Measurements from ENCODE around the gene PORCN. TPM values are rescaled to one million over a fixed set of nuclear protein-coding genes. Genes with fewer than 3 reads are reported as not detected.

Gene PORCN
- total RNA-seq, 4 donors from 2014 or later = 11.4 to 18.7 (median 12.3) TPM

DNA sequence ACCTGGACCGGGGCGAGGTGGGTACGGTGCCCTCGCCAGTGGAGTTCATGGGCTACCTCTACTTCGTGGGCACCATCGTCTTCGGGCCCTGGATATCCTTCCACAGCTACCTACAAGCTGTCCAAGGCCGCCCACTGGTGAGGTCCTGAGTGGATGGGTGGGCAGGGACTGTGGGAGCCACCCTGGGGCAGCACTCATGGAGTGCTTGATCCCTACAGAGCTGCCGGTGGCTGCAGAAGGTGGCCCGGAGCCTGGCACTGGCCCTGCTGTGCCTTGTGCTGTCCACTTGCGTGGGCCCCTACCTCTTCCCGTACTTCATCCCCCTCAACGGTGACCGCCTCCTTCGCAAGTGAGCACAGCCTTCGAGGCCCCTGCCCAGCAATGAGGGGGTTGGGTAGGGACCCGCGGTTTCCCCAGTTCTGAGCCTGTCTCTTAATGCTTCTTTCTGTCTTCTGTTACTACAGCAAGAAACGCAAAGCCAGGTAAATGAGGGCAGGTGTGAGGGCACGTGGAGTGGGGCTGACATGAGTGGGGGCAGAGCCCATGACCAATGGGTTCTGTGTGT is 3.7 kb downstream of the PORCN start:
- Histone ChIP-seq H3K4me3 (no peak overlapping the region), H3K9me3 (no peaks in the 10 kb centered on the region), H3K36me3 (no peaks in the 10 kb centered on the region), H3K4me1 (no peaks in the 10 kb centered on the region), H3K27me3 (no peaks in the 10 kb centered on the region), H3K27ac (no peak overlapping the region)
- no peak for DNase-seq
- ATAC-seq = no peak
- intact Hi-C loops (cut with DNase I; ENCODE audit: low total_unique reads) = no loop called here
- TF ChIP-seq, protein P1, sequence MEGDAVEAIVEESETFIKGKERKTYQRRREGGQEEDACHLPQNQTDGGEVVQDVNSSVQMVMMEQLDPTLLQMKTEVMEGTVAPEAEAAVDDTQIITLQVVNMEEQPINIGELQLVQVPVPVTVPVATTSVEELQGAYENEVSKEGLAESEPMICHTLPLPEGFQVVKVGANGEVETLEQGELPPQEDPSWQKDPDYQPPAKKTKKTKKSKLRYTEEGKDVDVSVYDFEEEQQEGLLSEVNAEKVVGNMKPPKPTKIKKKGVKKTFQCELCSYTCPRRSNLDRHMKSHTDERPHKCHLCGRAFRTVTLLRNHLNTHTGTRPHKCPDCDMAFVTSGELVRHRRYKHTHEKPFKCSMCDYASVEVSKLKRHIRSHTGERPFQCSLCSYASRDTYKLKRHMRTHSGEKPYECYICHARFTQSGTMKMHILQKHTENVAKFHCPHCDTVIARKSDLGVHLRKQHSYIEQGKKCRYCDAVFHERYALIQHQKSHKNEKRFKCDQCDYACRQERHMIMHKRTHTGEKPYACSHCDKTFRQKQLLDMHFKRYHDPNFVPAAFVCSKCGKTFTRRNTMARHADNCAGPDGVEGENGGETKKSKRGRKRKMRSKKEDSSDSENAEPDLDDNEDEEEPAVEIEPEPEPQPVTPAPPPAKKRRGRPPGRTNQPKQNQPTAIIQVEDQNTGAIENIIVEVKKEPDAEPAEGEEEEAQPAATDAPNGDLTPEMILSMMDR (IDR thresholded peaks at IDR 0.05 in 4 of 5, conservative IDR thresholded peaks at IDR 0.05 in 1 of 5) = no peak
- TF ChIP-seq POLR2A (IDR thresholded peaks at IDR 0.05) = no peak
- in situ Hi-C loops (cut with MboI; ENCODE audit: low sequenced_read_pairs in 4 of 4) = no loop called here

DNA sequence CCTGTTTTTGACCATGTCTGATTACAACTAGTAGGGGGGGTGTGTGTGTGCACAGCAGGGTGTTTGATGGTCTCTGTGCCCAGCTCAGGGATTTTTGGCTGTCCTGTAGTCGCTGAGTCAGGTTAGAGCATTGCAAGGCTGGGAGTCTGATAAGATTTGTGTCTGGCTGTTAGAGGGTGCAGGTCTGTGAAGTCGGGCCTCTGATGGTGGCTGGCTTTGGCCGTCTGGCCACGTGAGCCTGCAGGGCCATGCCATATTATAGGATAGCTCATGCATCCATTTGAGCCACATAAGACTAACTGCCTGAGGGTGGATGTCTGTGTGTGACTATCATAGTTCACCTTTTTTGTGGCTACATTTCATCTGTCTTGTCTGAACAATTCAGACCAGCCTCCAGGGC is 4.9 kb downstream of the PORCN start:
- no peaks in the 10 kb centered on the region for H3K9me3 ChIP-seq
- in situ Hi-C loops (cut with MboI; ENCODE audit: low sequenced_read_pairs in 4 of 4) (no loop called here), intact Hi-C loops (cut with DNase I; ENCODE audit: low total_unique reads) (no loop called here)
- no peak overlapping the region for H3K27ac ChIP-seq
- no peaks in the 10 kb centered on the region for H3K36me3 ChIP-seq
- ATAC-seq (no peak), DNase-seq (no peak)
- H3K4me3 ChIP-seq = no peak overlapping the region
- no peaks in the 10 kb centered on the region for H3K27me3 ChIP-seq
- TF ChIP-seq, protein P1 (IDR thresholded peaks at IDR 0.05 in 4 of 5, conservative IDR thresholded peaks at IDR 0.05 in 1 of 5) = no peak
- no peak for TF ChIP-seq POLR2A (IDR thresholded peaks at IDR 0.05)
- no peaks in the 10 kb centered on the region for H3K4me1 ChIP-seq

GRCh38 chrX:48514126-48514806 is 5.5 kb downstream of the PORCN start:
- H3K27ac ChIP-seq = no peak overlapping the region
- H3K4me1 ChIP-seq = no peaks in the 10 kb centered on the region
- no peaks in the 10 kb centered on the region for H3K27me3 ChIP-seq
- no peak overlapping the region for H3K4me3 ChIP-seq
- no peaks in the 10 kb centered on the region for H3K9me3 ChIP-seq
- TF ChIP-seq POLR2A (IDR thresholded peaks at IDR 0.05) = no peak
- TF ChIP-seq, protein P1 (IDR thresholded peaks at IDR 0.05 in 4 of 5, conservative IDR thresholded peaks at IDR 0.05 in 1 of 5) = no peak
- in situ Hi-C loops (cut with MboI; ENCODE audit: low sequenced_read_pairs in 4 of 4) = no loop called here
- intact Hi-C loops (cut with DNase I; ENCODE audit: low total_unique reads) = no loop called here
- H3K36me3 ChIP-seq = no peaks in the 10 kb centered on the region
- ATAC-seq (no peak), DNase-seq (no peak)

- H3K27me3 ChIP-seq = no peaks in the 10 kb centered on the region
- H3K36me3 ChIP-seq = no peaks in the 10 kb centered on the region
- H3K4me3 ChIP-seq = no peak overlapping the region
- no peak overlapping the region for H3K27ac ChIP-seq
- intact Hi-C loops (cut with DNase I; ENCODE audit: low total_unique reads) = no loop called here
- TF ChIP-seq, protein P1 (IDR thresholded peaks at IDR 0.05 in 4 of 5, conservative IDR thresholded peaks at IDR 0.05 in 1 of 5) = no peak
- TF ChIP-seq POLR2A (IDR thresholded peaks at IDR 0.05) = no peak
- no peaks in the 10 kb centered on the region for H3K9me3 ChIP-seq
- ATAC-seq (no peak), DNase-seq (no peak)
- no peaks in the 10 kb centered on the region for H3K4me1 ChIP-seq
- in situ Hi-C loops (cut with MboI; ENCODE audit: low sequenced_read_pairs in 4 of 4) = no loop called here
These were observed 6.2 kb downstream of the PORCN start for GRCh38 chrX:48514868-48515460.

Measured in gastrocnemius medialis (tissue), 4 donors.